IPS-18a (cell line): ENCODE results near the gene DNAH14.
"Not testable (repeated sequence)": the region's sequence is repeated elsewhere in the genome, so short reads cannot be mapped to it uniquely, and the experiment has no call there.

Experiments used
- H3K27ac ChIP-seq: one replicate; pipeline ENCODE4 v1.5.1; 2013; ENCODE audit warnings: low read length
- H3K27me3 ChIP-seq: one replicate; pipeline ENCODE4 v1.6.1; 2013; ENCODE audit warnings: mild to moderate bottlenecking, low read length; ENCODE audit not compliant: control insufficient read depth, insufficient read depth
- H3K36me3 ChIP-seq: one replicate; pipeline ENCODE4 v1.6.1; 2013; ENCODE audit warnings: low read depth, low read length; ENCODE audit not compliant: control insufficient read depth
- H3K4me1 ChIP-seq: one replicate; pipeline ENCODE4 v1.6.1; 2013; ENCODE audit warnings: low read depth, low read length; ENCODE audit not compliant: control insufficient read depth
- H3K4me3 ChIP-seq: one replicate; pipeline ENCODE4 v1.5.1; 2013; ENCODE audit warnings: low read length
- H3K9ac ChIP-seq: one replicate; pipeline ENCODE4 v1.6.1; 2013; ENCODE audit warnings: mild to moderate bottlenecking, low read length, moderate library complexity
- H3K9me3 ChIP-seq: one replicate; pipeline ENCODE4 v1.6.1; 2013; ENCODE audit warnings: low read depth, low read length; ENCODE audit not compliant: control insufficient read depth

DNAH14 gene

DNA sequence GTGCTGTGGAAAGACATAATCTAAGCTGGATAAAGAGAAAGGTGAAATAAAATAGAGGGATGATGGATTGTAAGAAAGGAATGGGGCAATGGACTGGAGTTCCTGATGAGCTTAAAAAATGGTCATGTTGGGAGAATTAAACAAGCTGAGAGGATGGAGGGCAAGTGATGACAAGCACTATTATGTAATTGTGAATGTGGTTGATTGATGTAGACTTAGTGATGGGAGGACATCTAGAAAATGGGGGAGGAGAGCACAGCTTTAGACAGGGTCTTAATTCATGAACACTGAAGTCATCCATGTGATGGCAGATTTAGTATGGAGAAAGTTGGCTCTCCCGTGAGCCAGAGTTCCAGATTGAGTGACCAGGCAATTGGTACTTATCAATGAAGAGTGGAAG is 29.0 kb downstream of the DNAH14 start:
- Histone ChIP-seq H3K9ac (no peak overlapping the region), H3K27ac (no peak overlapping the region), H3K27me3 (no peaks in the 10 kb centered on the region), H3K36me3 (no peaks in the 10 kb centered on the region), H3K4me1 (no peaks in the 10 kb centered on the region), H3K4me3 (no peak overlapping the region), H3K9me3 (no peaks in the 10 kb centered on the region)

GRCh38 chr1:224959115-224959514 is 29.6 kb downstream of the DNAH14 start:
- Histone ChIP-seq H3K27me3 (no peaks in the 10 kb centered on the region), H3K4me3 (no peak overlapping the region), H3K27ac (no peak overlapping the region), H3K36me3 (no peaks in the 10 kb centered on the region), H3K9me3 (no peaks in the 10 kb centered on the region), H3K4me1 (no peaks in the 10 kb centered on the region), H3K9ac (no peak overlapping the region)

- Histone ChIP-seq H3K4me1 (no peaks in the 10 kb centered on the region), H3K27ac (no peak overlapping the region), H3K9ac (no peak overlapping the region), H3K27me3 (no peaks in the 10 kb centered on the region), H3K36me3 (no peaks in the 10 kb centered on the region), H3K4me3 (no peak overlapping the region), H3K9me3 (no peaks in the 10 kb centered on the region)
These were observed 30.2 kb downstream of the DNAH14 start for GRCh38 chr1:224959656-224960055.

DNA sequence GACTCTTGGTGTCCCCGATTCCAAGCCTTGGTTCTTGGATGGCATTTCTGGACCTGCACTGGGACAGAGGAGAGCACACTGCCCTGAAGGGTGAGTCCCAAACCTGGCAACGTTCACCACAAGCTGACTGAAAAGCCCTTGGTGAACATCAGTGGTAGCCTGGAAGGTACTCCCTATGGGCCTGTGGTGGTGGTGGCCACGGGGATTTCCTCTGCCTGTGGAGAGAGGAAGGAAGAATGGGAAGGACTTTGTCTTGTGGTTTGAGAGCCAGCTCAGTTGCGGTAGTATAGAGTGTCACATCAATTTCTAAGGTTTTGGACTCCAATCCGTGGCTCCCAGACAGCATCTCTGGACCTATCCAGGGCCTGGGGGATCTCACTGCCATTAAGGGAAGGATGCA is 50.7 kb downstream of the DNAH14 start:
- Histone ChIP-seq H3K27me3 (peaks cover 48% of the 10 kb centered on the region), H3K4me3 (no peak overlapping the region), H3K27ac (no peak overlapping the region), H3K9ac (no peak overlapping the region), H3K4me1 (no peaks in the 10 kb centered on the region), H3K9me3 (no peaks in the 10 kb centered on the region), H3K36me3 (no peaks in the 10 kb centered on the region)

- not testable (repeated sequence) for H3K9me3 ChIP-seq, H3K4me3 ChIP-seq, H3K9ac ChIP-seq, H3K27ac ChIP-seq, H3K4me1 ChIP-seq, H3K36me3 ChIP-seq
- peaks cover 48% of the 10 kb centered on the region for H3K27me3 ChIP-seq
These were observed 52.5 kb downstream of the DNAH14 start for GRCh38 chr1:224981922-224982354.

DNA sequence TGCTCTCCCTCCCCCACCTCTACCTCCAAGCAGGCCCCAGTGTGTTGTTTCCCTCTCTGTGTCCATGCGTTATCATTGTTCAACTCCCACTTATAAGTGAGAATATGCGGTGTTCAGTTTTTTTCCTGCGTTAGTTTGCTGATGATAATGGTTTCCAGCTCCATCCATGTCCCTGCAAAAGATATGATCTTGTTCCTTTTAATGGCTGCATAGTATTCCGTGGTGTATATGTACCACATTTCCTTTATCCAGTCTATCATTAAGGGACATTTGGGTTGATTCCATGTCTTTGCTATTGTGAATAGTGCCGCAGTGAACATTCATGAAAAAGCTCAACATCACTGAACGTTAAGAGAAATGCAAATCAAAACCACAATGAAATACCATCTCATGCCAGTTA is 58.6 kb downstream of the DNAH14 start:
- H3K9me3 ChIP-seq: no peaks in the 10 kb centered on the region
- no peak overlapping the region for H3K27ac ChIP-seq
- no peaks in the 10 kb centered on the region for H3K4me1 ChIP-seq
- H3K36me3 ChIP-seq: no peaks in the 10 kb centered on the region
- H3K27me3 ChIP-seq: peaks cover 8% of the 10 kb centered on the region
- no peak overlapping the region for H3K4me3 ChIP-seq
- H3K9ac ChIP-seq: no peak overlapping the region

- no peak overlapping the region for H3K9ac ChIP-seq
- H3K27me3 ChIP-seq: no peaks in the 10 kb centered on the region
- H3K9me3 ChIP-seq: no peaks in the 10 kb centered on the region
- H3K36me3 ChIP-seq: no peaks in the 10 kb centered on the region
- no peak overlapping the region for H3K27ac ChIP-seq
- no peak overlapping the region for H3K4me3 ChIP-seq
- no peaks in the 10 kb centered on the region for H3K4me1 ChIP-seq
These were observed 60.1 kb downstream of the DNAH14 start for GRCh38 chr1:224989615-224990014.

GRCh38 chr1:224991550-224991949 is 62.1 kb downstream of the DNAH14 start:
- not testable (repeated sequence) for H3K27me3 ChIP-seq, H3K9me3 ChIP-seq

GRCh38 chr1:224995602-224996001 is 66.1 kb downstream of the DNAH14 start:
- H3K36me3 ChIP-seq: no peaks in the 10 kb centered on the region
- H3K4me1 ChIP-seq: no peaks in the 10 kb centered on the region
- no peaks in the 10 kb centered on the region for H3K27me3 ChIP-seq
- H3K4me3 ChIP-seq: no peak overlapping the region
- H3K9ac ChIP-seq: no peak overlapping the region
- no peaks in the 10 kb centered on the region for H3K9me3 ChIP-seq
- no peak overlapping the region for H3K27ac ChIP-seq

More at GRCh38 chr1:224991550-224991949, 62.1 kb downstream of the DNAH14 start:
- not testable (repeated sequence) for H3K4me1 ChIP-seq, H3K36me3 ChIP-seq, H3K4me3 ChIP-seq, H3K9ac ChIP-seq, H3K27ac ChIP-seq

DNA sequence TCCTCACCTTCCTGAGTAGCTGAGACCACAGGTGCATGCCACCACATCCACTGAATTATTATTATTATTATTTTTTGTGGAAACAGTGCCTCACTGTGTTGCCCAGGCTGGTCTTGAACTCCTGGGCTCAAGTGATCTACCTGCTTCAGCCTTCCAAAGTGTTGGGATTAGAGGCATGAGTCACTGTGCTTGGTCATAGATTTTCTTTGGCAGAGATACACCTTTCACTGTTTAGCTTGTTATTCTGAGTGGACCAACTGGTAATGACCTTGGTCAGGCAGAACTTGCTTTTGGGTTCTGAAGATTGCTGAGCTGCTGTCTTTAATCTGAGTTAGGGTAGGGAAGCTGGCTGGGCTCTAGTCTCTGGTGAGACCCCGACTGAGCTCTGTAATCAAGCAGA is 66.8 kb downstream of the DNAH14 start:
- Histone ChIP-seq H3K27ac (no peak overlapping the region), H3K36me3 (no peaks in the 10 kb centered on the region), H3K27me3 (no peaks in the 10 kb centered on the region), H3K4me1 (no peaks in the 10 kb centered on the region), H3K9ac (no peak overlapping the region), H3K9me3 (no peaks in the 10 kb centered on the region), H3K4me3 (no peak overlapping the region)

- Histone ChIP-seq H3K27me3 (no peaks in the 10 kb centered on the region), H3K27ac (no peak overlapping the region), H3K4me3 (no peak overlapping the region), H3K9ac (no peak overlapping the region), H3K4me1 (no peaks in the 10 kb centered on the region), H3K9me3 (no peaks in the 10 kb centered on the region), H3K36me3 (no peaks in the 10 kb centered on the region)
These were observed 68.7 kb downstream of the DNAH14 start for GRCh38 chr1:224998185-224998584.

- Histone ChIP-seq H3K36me3 (no peaks in the 10 kb centered on the region), H3K9ac (no peak overlapping the region), H3K4me1 (no peaks in the 10 kb centered on the region), H3K4me3 (no peak overlapping the region), H3K27me3 (no peaks in the 10 kb centered on the region), H3K9me3 (no peaks in the 10 kb centered on the region), H3K27ac (no peak overlapping the region)
These were observed 74.9 kb downstream of the DNAH14 start for GRCh38 chr1:225004396-225004795.
